Urothelium cell line (cell line): ENCODE results near the gene DEPDC4.
"Not testable (repeated sequence)": the region's sequence is repeated elsewhere in the genome, so short reads cannot be mapped to it uniquely, and the experiment has no call there.

Experiments
- DNase-seq: peaks from one replicate; pipeline ENCODE4 v3.0.0; 2011; ENCODE audit warnings: low spot score, mixed read lengths
- FAIRE-seq: peaks from 2 replicates; lab custom pipeline; 2011; peaks lifted over from hg19 to GRCh38; lab: Jason Lieb, UNC

DEPDC4 gene

GRCh38 chr12:100266835-100267602, at the start of gene DEPDC4, which contains the start of gene SCYL2:
Gene DEPDC4, minus strand, starts transcription at chr12:100267079. Its CDS starts 3 bp downstream, at chr12:100267076.
Gene SCYL2, plus strand, starts transcription at chr12:100267177. Its CDS starts 15,794 bp downstream, at chr12:100282971.
- FAIRE-seq, result no peak
- DNase-seq, result peak; percentile 87

GRCh38 chr12:100311317-100311716, 44.4 kb upstream of the DEPDC4 start:
- no peak for FAIRE-seq
- no peak for DNase-seq

- not testable (repeated sequence) for DNase-seq, FAIRE-seq
Observed at GRCh38 chr12:100308138-100308537, 41.3 kb upstream of the DEPDC4 start.

GRCh38 chr12:100304334-100304733, 37.5 kb upstream of the DEPDC4 start:
- FAIRE-seq, result not testable (repeated sequence)

GRCh38 chr12:100303831-100304230, 37.0 kb upstream of the DEPDC4 start:
- FAIRE-seq (no peak), DNase-seq (no peak)

More at GRCh38 chr12:100304334-100304733, 37.5 kb upstream of the DEPDC4 start:
- DNase-seq, result not testable (repeated sequence)

GRCh38 chr12:100302081-100302480, 35.2 kb upstream of the DEPDC4 start:
- no peak for FAIRE-seq
- DNase-seq, result no peak

- FAIRE-seq (no peak), DNase-seq (no peak)
Observed at GRCh38 chr12:100295764-100296555, 29.1 kb upstream of the DEPDC4 start.

- not testable (repeated sequence) for FAIRE-seq
Observed at GRCh38 chr12:100294366-100294765, 27.5 kb upstream of the DEPDC4 start.

GRCh38 chr12:100293017-100293416, 26.1 kb upstream of the DEPDC4 start:
- no peak for FAIRE-seq

More at GRCh38 chr12:100294366-100294765, 27.5 kb upstream of the DEPDC4 start:
- DNase-seq, result not testable (repeated sequence)

GRCh38 chr12:100290016-100290415, 23.1 kb upstream of the DEPDC4 start:
- no peak for FAIRE-seq
- no peak for DNase-seq

More at GRCh38 chr12:100293017-100293416, 26.1 kb upstream of the DEPDC4 start:
- no peak for DNase-seq

- no peak for FAIRE-seq
Observed at GRCh38 chr12:100289038-100289437, 22.2 kb upstream of the DEPDC4 start.

GRCh38 chr12:100284556-100284955, 17.7 kb upstream of the DEPDC4 start:
- FAIRE-seq, DNase-seq: not testable (repeated sequence)

More at GRCh38 chr12:100289038-100289437, 22.2 kb upstream of the DEPDC4 start:
- DNase-seq, result no peak

GRCh38 chr12:100279607-100280244, 12.8 kb upstream of the DEPDC4 start:
- FAIRE-seq (no peak), DNase-seq (no peak)

- FAIRE-seq, result no peak
- no peak for DNase-seq
Observed at GRCh38 chr12:100279159-100279558, 12.3 kb upstream of the DEPDC4 start.

GRCh38 chr12:100274291-100274690, 7.4 kb upstream of the DEPDC4 start:
- FAIRE-seq (no peak), DNase-seq (no peak)

GRCh38 chr12:100273782-100274181, 6.9 kb upstream of the DEPDC4 start:
- no peak for DNase-seq
- no peak for FAIRE-seq

- DNase-seq, result no peak
- no peak for FAIRE-seq
Observed at GRCh38 chr12:100268835-100269564, 2.1 kb upstream of the DEPDC4 start.

GRCh38 chr12:100267603-100268281, 863 bp upstream of the DEPDC4 start:
- FAIRE-seq (no peak), DNase-seq (peak; percentile 4)

GRCh38 chr12:100266585-100266834, 369 bp downstream of the DEPDC4 start:
- DNase-seq, result no peak
- FAIRE-seq, result no peak
